ENCODE measurements around the gene MPP7. TPM values are rescaled to one million over a fixed set of nuclear protein-coding genes. Genes with fewer than 3 reads are reported as not detected.

Gene MPP7
- total RNA-seq, result under 0.01 TPM in 2 replicates

DNA sequence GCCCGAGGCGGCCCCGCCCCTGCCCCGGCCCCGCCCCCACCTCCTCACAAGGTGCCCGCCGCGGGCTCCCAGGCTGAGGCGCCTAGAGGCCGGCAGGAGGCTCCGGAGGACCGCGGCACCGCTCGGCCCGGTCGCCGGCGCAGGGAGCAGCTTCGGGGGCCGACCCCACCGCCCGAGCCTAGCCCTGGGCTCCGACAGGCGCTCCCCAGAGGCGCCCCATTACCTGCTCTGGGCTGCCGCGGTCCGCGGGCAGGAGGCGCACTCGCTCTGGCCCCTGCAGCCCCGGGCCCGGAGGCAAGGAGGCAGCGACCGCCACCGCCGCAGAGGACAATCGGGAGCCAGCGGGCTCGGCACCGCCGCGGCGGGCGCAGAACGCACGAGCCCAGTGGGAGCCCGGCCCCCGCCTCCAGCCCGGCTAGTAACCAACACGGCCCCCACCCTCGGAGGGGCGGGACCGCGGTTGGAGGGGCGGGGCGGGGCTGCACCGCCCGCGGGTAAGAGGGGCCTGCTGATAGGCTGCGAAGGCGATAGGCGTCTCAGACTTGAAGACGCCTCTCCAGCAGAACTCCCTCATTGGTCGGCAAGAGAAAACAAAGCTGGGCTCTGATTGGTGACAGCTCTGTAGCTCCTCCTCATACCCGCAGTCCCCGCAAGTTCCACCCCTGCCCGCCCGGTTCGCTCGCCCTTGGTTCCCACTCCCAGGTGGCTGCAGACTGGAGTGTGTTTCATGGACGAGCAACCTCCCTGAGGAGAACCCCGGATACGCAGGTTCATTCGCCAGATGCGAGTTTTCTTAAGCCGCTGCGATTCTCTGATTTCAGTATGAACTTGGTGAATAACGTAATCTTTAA, at the start of gene MPP7:
MPP7 (minus strand) TSS at position 427 of the 851 bp plus-strand sequence. CDS start 64,460 bp downstream, outside the sequence.

Small RNAs within 50 kb of the gene (small RNA-seq; reads per million reads assigned to genes)
- not detected for gene MIR8086

Other genes with a start within 250 kb of the MPP7 start
- gene WAC, start 230.1 kb upstream of the MPP7 start, total RNA-seq, result 66.5 and 73.3 TPM in 2 replicates

All from subcutaneous preadipocyte (primary cell).